Epidermal melanocyte (primary cell): ENCODE data around the gene PREB.

Experiments used
- DNase-seq: peaks from one replicate; pipeline ENCODE4 v3.0.0; 2011; ENCODE audit warnings: low spot score; ENCODE audit not compliant: insufficient read length

Gene PREB

DNA sequence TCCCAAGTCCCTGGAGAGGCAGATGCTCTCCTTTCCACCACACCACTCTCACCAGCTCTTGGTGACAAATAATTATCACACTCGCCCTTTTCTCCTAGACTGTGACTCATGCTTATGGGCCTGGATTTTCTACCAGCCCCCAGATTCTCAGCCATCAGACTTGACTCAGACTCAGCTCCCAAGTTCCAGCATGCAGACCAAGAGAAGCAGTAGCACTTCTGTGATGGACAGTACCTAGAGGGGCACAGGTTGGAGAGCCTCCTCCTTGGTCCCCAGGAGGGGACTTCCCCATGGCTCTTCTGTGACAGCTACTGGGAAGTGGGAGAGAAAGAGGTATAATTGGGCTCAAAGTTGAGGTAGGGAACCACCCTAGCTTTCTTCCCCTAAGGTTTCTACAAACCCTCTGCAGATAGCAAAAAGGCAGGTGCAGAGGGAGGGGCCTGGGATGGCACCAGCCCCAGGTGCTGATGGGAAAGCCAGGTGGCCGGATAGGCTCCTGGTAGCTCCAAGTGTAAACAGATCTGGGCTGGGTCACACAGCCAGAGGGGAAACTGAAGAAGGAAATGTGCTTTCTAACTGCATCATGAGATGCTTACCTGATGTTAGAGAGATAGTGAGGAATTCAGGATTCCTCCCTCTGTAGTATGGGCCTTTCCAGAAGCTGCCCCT lies 18.5 kb upstream of the PREB start:
- no peak for DNase-seq

DNA sequence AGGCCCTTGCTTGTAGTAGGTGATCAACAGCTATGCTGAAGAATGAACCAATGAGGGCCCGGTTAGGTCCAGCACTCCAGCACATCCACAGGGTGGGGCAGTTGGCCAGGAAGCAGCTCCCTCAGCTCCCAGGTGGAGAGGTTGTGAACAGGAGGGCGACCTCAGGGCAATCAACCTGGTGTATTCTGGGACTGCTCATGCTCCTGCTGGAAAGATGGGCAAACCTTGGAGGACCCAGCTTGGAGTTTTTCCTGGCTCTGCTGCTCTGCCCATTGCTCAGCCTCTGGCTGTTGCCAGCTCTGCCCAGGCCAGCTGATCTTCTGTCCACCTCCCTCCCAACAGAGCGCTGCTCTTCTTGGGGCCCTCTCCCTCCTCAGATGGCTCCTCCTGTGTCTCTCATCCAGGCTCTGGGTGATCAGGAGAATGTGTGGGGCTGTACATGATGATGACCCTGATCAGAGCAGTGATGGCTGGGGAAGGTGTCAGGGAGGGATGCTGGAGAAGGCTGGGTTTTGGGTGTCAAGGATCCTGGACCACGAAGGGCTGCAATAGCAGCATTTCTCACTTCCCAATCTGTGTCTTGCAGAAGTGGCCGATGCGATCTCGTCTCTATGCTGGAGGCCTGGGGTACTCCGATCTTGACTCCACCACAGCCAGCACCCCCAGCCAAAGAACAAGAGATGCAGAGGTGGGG lies 17.8 kb upstream of the PREB start:
- DNase-seq, result no peak

DNA sequence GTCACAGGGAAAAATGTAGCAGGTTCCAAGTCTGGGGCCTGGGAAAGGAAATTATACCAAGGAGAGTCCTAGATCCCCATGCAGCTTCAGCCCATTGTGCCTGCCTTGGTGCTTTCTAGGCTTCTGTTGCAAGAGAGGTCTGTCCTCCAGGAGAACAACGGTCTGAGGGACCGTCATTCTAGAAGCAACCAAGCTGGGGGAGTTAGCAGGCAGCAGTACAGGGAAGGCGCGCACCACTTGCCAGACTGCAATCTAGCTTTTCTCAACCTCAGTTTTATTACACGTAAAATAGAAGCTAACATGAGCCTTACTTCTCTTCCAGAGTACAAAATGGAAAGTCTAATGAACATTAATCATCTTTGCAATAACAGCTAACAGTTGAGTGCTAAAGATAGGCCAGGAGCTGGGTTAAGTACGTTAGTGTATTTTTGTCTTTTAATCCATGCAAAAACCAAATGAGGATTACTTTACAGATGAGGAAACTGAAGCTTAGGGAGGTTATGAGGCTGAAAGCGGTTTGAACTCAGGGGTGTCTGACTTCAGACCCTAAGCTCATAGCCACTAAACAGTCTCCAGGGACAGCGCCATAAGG lies 16.3 kb upstream of the PREB start:
- DNase-seq, result no peak

DNA sequence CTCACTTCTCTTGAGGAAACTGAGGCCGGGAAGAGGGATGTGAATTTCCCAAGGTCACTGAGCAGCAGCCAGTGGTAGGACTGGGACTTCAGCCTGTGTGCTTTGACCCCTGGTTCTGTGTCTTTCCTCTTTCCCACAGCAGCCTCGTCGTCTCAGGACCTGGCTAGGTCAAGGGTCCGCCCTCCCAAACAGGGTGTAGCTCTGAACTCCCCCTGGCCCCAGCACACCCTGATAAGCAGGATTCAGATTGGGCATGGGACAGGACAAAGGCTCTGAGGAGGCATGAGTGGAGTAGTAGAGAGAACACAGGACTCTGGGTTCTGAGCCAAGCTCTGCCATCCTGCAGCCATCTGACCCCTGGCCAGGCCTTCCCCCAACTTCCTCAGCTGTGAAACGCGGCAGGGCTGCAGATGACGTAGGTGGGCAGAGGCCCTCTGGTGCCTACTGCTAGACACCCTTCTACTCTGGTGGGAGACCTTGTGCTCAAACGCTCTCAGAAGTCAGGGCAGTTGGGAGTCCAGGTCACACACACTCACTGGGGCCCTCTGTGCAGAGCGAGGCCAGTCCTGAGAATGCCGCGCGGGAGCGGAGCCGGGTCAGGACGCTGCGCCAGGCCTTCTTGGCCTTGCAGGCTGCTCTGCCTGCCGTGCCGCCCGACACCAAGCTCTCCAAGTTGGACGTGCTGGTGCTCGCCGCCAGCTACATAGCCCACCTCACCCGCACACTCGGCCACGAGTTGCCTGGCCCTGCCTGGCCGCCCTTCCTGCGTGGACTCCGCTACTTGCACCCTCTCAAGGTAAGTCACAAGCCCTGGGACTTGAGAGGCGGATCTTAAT lies 15.4 kb upstream of the PREB start:
- no peak for DNase-seq

DNA sequence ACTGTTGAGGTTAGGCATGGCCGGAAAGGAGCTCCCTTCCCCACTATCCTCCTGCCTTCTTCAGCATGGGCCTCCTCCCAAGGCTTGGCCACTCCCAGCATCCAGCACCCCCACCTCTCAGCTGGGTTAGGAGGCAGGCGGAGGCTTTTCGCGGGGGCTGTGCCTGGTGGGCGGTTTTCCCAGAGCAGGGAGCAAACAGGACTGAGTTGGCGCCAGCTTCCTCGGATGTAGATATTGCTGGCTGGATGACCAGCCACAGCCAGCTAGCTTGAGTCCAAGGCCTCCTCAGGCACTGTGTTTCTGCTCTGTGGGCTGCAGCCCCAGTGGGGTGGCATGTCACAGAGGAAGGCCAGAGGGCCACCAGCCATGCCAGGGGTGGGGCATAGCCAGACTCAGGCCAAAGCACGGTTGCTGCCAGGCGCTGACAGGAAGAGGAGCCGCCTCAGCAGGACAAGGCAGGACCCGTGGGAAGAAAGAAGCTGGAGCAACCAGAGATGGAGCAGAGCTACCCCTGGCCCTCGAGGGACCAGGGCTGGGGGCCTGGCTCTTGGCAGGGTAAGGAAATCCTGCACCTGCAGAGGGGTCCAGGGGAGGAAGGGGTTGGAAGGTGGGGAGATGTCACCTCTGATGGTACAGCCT lies 14.5 kb upstream of the PREB start, which contains the start of gene TCF23:
Gene TCF23 (plus strand): TSS at position 204 of the 639 bp plus-strand sequence. CDS start 130 bp downstream, at position 334.
- no peak for DNase-seq

DNA sequence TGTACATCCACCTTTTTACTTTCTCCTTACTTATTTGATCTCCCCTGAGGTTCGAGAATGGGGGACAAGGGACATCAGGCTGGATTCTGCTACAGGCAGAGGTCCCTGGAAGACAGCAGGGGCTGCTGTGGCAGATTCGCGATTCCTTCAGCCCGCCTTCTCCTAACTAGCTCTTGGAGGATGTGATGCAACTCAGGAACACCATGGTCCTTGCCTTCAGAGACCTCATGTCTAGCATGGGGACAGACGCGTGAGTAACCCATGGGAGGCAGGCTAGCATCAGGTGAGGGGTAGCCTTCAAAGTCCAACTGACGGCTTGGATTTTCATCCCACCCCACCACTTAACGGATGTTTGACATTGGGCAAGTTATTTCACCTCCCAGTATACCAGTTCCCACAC lies 13.5 kb upstream of the PREB start:
- no peak for DNase-seq

DNA sequence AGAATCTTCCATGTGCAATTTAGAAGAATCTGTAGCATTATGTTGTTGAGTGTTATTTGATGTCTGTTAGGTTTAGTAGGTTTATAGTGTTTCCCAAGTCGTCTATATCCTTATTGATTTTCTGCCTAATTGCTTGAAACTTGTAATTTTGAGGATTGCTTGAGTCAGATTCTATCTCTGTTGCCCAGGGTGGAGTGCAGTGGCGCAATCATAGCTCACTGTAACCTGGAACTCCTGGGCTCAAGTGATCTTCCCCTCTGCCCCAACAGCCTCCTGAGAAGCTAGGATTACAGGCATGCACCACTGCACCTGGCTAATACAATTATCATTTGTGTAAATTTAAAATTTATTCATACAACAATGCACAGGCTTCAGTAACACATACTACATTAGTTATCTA lies 11.2 kb upstream of the PREB start:
- no peak for DNase-seq

DNA sequence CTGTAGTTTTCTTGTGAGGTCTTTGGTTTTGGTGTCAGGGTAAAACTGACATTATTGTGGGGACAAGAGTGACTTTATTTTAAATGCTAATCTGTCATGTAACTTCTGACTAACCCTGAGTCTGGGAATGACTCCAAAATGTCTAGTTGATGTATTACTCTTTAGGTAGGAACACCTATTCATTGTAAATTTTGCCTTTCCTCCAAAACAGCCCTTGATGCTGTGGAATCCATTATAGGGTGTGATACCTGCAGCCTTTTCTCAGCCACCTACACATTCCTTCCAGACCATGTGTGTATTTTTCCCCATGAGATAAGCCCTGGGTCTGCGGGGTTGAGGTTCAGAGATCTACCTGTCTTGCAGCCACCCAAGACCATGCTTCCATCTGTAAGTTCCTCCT lies 8.8 kb upstream of the PREB start:
- DNase-seq, result no peak

DNA sequence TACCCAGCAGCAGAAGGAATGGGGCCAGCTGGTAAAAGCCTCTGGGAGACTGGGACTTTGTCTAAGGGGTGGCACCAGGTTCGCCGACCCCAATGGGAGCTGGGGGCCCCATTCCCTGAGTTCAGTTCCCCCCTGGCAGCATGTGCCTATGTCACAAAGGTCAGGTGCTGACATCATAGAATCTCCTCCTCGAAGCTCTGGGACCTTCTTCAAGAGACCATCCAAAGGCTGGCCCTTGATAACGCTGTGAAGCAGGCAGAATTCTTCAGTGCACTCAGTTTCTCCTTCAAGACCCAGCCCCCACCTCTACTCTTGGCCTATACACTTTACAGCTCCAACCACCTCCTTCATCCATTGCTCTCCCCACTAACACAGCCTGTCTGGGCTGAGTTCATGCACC lies 4.9 kb upstream of the PREB start, which contains the start of gene PRR30:
Gene PRR30 (minus strand): TSS at position 101 of the 400 bp plus-strand sequence. CDS start 1,081 bp downstream, outside the sequence.
- no peak for DNase-seq

DNA sequence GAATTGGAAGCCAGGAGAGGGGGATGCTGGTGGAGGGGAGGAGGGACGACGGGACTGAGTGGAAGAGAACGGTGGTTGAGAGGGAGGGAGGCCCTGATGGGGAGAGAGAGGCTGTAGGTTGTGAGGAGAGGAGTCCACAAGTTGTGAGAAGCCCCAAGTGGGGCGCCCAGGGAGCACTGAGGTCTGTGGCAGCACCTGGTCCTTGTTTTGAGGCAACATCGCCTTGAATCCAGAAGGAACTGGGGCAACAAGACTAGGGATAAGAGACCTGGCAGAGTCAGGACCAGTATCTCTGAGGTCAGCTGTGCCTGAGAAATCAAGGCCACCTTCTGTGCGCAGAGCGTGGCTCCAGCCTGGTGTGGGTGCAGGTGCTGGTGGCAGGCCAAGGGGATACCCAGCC lies 3.7 kb upstream of the PREB start:
- DNase-seq, result no peak

DNA sequence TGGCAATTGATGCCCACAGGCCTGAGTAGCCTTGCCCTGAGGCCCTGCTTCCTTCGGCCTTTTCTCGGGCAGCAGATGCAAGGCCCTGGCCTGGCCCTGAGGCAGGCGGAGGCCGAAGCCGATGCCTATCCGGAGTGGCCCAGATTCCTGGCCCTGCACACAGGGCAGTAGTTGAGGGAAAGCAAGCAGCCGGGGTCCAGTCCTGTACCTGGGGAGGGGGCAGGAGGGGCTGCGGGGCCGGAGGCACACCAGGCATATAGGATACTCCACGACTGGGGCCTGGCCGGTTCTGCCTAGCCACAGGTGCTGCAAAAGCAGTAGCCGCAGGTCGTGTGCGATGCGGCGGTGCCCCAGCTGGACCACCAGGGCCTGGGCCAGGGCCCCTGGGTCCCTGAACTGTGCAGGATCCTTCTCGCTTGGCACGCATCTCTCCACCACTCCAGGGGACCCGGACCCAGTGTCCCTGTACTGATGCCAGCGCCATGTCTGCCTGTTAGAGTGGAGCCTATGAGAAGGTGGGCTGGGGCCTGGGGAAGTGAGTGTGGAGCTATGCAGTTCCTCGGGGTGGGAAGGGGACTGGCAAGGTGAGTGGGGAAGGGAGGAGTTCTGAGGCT lies 3.0 kb upstream of the PREB start:
- DNase-seq, result no peak

DNA sequence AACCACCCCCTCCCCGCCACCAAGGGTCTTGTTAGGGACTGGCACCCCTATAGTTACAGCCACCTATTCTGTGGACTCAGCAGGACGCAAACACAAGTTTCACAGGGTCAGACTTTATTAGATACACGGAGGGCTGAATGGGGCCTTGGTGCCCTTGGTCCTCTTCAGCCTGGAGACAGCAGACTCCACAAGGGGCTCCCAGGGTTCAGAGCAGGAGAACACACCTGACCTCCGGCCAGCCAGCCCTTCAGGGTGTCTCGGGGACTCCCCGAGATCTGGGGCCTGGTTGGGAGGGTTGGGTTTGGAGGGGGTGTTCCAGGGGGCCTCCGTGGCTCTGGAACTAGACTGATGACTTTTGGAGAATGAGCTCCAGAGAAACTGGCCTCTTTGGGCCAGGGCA lies 2.3 kb upstream of the PREB start:
- no peak for DNase-seq

DNA sequence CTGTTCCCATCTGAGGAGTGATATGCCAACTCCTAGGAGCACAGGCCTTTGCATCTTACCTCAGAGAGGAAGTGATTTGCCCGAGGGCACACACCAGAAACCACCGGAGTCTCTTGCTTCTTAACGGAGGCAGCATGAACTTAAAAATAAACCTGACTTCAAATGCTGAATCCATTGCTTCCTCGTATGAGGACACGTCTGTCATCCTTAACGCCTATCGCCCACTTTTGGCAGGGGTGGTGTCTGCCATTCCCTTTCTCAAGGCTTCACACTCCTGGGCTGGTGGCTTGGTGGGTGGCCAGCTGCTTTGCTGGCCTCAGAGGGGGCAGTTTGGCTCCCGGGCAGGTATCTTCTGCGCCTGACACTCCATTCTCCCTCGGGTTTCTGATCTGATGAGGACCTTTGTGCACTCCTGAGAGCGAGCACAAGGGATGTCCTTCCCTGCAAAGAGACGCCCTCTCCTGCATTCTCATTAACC lies 1.1 kb upstream of the PREB start:
- DNase-seq, result no peak

DNA sequence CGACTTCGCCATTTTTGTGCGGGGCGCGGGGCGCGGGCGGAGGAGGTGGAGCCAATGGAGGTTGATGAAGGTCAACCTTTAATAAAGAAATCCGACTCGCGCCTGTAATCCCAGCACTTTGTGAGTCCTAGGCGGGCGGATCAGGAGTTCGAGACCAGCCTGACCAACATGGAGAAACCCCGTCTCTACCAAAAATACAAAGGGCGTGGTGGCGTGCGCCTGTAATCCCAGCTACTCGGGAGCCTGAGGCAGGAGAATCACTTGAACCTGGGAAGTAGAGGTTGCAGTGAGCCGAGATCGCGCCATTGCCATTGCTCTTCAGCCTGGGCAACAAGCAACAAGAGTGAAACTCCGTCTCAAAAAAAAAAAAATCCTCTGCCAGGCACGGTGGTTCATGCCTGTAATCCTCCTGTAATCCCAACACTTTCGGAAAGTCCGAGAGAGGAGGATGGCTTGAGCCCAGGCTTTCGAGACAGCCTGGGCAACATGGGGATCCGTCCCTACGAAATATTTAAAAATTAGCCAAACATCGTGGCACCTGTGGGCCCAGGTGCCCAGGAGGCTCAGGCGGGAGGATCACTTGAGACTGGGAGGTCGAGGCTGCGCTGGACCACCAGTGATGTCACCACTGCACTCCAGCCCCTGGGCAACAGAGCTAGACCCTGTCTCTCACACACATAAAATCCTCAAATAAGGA lies 493 bp upstream of the PREB start:
- DNase-seq, result no peak

DNA sequence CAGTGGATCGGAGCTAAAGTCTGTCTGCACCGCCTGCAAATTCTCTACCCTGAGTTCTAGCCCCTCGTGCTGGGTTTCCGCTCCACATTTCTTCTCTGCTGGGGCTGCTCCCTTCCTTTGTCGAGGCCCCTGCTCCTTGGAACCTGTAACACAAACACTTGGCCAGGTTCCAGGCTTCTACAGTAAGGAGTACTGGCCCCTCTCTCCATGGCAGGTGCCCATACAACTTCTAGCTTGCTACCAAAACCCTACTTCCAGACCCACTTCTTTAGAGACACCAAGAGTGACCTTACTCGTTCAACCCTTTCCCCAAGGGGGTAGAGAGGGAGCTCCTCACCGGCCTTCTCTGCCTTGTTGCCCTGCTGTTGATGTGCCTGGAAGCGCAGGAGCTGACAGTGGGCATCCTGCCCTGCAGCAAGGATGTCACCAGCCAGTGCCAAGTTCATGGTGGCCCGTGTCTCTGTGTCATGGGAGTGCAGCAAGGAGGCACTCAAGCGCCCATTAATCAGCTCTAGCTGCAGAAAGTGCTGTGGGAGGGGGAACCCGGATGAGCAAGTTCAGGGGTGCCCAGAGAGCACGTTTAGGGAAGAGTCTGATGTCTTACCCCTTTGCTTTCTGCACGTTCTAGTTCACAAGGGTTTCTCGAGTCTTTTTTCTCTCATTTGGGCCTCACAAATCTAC lies 1.1 kb downstream of the PREB start:
- DNase-seq, result no peak

DNA sequence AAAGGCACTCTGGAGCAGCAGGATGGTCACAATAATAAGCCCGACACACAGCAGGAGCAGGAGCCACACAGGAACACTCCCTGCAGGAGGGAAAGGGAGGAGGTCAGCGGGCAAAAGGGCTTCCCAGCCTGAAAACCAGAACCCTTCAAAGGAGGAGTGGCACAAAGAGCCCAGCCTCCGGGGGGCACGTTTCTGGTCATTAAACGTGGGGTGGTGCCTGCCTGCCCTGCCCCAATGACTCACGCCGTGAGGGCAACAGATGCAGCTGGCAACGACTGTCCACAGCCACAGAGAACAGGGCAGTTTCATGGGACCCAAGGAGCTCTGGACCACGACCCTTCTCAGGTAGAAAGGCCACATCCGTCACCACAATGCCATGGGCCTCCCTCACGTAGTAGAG lies 3.0 kb downstream of the PREB start:
- no peak for DNase-seq

DNA sequence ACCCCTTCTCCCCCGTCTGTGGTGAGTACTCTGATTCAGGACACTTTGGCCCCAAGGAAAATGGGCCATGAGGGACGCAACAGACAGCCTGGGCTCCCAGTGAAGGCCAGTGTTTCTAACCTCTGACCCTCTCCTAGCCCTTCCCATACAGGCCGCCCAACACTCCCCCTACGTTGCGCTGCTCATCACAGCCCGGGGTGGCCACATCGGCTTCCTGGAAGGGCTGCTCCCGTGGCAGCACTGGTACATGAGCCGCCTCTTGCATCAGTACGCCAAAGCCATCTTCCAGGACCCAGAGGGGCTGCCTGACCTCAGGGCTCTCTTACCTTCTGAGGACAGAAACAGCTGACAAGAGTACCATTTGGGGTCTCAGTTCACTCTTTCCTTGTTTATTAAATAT lies 4.0 kb downstream of the PREB start:
- no peak for DNase-seq

DNA sequence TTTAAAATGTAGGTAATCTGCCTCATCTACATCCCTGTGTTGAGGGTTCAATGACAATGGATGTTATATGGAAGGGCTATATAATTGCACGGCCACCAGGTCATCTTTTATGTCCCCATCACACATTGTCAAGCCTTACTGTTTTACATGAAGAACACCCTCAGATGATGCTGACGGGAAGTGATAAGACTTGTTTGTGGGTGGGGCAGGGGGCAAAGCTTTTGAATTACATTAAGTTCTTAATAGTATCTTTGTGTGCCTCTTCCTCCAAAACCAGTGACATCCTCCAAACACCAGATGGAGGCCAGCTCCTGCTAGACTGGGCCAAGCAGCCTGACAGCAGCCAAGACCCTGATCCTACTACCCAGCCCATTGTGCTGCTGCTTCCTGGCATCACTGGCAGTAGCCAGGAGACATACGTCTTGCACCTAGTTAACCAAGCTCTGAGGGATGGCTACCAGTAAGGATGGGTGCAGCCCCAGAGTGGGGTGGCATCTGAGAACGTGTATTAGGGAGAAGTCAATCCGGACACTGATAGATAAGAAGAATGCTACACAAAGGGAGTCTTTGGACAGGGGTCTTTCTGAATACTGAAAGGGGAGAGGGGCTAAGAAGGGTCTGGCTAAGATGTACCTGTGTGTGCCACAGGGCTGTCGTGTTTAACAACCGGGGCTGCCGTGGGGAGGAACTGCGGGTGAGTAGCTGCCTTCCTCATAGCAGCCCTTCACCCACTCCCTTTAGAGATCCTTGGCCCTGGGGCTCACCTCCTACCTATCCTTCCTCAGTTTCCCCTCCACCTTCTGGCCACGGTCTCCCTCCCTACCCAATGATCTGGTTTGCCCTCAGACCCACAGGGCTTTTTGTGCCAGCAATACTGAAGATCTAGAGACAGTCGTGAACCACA lies 5.5 kb downstream of the PREB start:
- DNase-seq, result no peak
